HG02973 (cell line): ENCODE data around the gene SLC16A11.
"Not testable (repeated sequence)": the region's sequence is repeated elsewhere in the genome, so short reads cannot be mapped to it uniquely, and the experiment has no call there.

Experiments used
- ATAC-seq: cut with Tn5 transposase; IDR thresholded peaks from one replicate; pipeline ENCODE4 v1.9.1; 2021; ENCODE audit warnings: moderate library complexity; ENCODE audit not compliant: unreplicated experiment

Gene SLC16A11

GRCh38 chr17:7043497-7044198 is at the start of gene SLC16A11:
Gene SLC16A11 (minus strand): TSS chr17:7044092. CDS start chr17:7043513, 579 bp downstream.
- no peak for ATAC-seq

- ATAC-seq = not testable (repeated sequence)
Measured at GRCh38 chr17:7091311-7092005, 47.6 kb upstream of the SLC16A11 start.

GRCh38 chr17:7089570-7089969 is 45.7 kb upstream of the SLC16A11 start:
- not testable (repeated sequence) for ATAC-seq

GRCh38 chr17:7088442-7088841 is 44.5 kb upstream of the SLC16A11 start:
- not testable (repeated sequence) for ATAC-seq

- ATAC-seq = no peak
Measured at GRCh38 chr17:7084088-7084487, 40.2 kb upstream of the SLC16A11 start.

- ATAC-seq = no peak
Measured at GRCh38 chr17:7083592-7083991, 39.7 kb upstream of the SLC16A11 start.

- ATAC-seq = no peak
Measured at GRCh38 chr17:7081341-7082062, 37.6 kb upstream of the SLC16A11 start.

GRCh38 chr17:7080456-7081041 is 36.7 kb upstream of the SLC16A11 start:
- no peak for ATAC-seq

- ATAC-seq = no peak
Measured at GRCh38 chr17:7079581-7080455, 35.9 kb upstream of the SLC16A11 start, which contains the start of gene CLEC10A. Gene CLEC10A (minus strand): TSS chr17:7080251. CDS start chr17:7078812, 1,439 bp downstream.

- ATAC-seq = no peak
Measured at GRCh38 chr17:7078711-7079110, 34.8 kb upstream of the SLC16A11 start.

- ATAC-seq = no peak
Measured at GRCh38 chr17:7077911-7078546, 34.1 kb upstream of the SLC16A11 start.

GRCh38 chr17:7074931-7075330 is 31.0 kb upstream of the SLC16A11 start:
- ATAC-seq = no peak

- no peak for ATAC-seq
Measured at GRCh38 chr17:7072406-7072805, 28.5 kb upstream of the SLC16A11 start.

- no peak for ATAC-seq
Measured at GRCh38 chr17:7070712-7071111, 26.8 kb upstream of the SLC16A11 start.

- no peak for ATAC-seq
Measured at GRCh38 chr17:7068268-7068667, 24.4 kb upstream of the SLC16A11 start.

- no peak for ATAC-seq
Measured at GRCh38 chr17:7067198-7067597, 23.3 kb upstream of the SLC16A11 start.

GRCh38 chr17:7064261-7064660 is 20.4 kb upstream of the SLC16A11 start:
- no peak for ATAC-seq

- no peak for ATAC-seq
Measured at GRCh38 chr17:7063518-7064094, 19.7 kb upstream of the SLC16A11 start.

- ATAC-seq = no peak
Measured at GRCh38 chr17:7060165-7060891, 16.4 kb upstream of the SLC16A11 start.
